ENCODE measurements around the gene DIS3L2. TPM values are rescaled to one million over a fixed set of nuclear protein-coding genes. Genes with fewer than 3 reads are reported as not detected.

Gene DIS3L2
- total RNA-seq, 1 experiment from 2014 or later = 39.1 TPM

DNA sequence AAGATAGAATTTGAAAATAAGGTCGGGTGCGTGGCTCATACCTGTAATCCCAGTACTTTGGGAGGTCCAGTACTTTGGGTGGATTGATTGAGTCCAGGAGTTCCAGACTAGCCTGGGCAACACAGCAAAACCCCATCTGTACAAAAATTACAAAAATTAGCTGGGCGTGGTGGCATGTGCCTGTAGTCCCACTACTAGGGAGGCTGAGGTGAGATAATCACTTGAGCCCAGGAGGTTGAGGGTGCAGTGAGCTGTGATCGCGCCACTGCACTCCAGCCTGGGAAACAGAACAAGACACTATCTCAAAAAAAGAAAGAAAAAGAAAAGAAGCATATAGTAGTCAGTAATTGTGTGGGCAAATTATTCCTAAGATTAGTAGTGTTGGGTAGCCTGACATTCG lies 222.8 kb downstream of the DIS3L2 start:
- Histone ChIP-seq H3K4me3 (no peak overlapping the region), H4K20me1 (ENCODE audit: insufficient read depth) (peaks cover 3% of the 10 kb centered on the region; the same call in 1 of the 2 replicates), H3K27me3 (ENCODE audit: insufficient read depth, low read depth) (no peaks in the 10 kb centered on the region), H3K9me2 (ENCODE audit: insufficient read depth) (0 out of 2 replicates have a peak, but pooled peaks cover 3% of the 10 kb centered on the region), H3K27ac (no peak overlapping the region), H3K4me1 (replicated peaks; ENCODE audit: insufficient read depth) (no peaks in the 10 kb centered on the region), H3F3A (ENCODE audit: insufficient read depth, low read depth) (no peaks in the 10 kb centered on the region), H2AFZ (no peak overlapping the region), H3K9me3 (ENCODE audit: insufficient read depth, low read depth) (no peaks in the 10 kb centered on the region), H3K79me2 (ENCODE audit: low read depth) (no peaks in the 10 kb centered on the region), H3K4me2 (no peak overlapping the region), H3K36me3 (ENCODE audit: low read depth) (no peaks in the 10 kb centered on the region)
- CTCF ChIA-PET = no interaction called here
- BruUV-seq (replicated peaks) = no TSS peak
- TF ChIP-seq CTCF (conservative IDR thresholded peaks at IDR 0.05) (no peak), EZH2 (IDR thresholded peaks at IDR 0.05; ENCODE audit: low read depth) (no peak)
- intact Hi-C loops (cut with micrococcal nuclease; ENCODE audit: unreplicated experiment) = no loop called here
- DNase-seq = no peak
- POLR2A ChIA-PET (ENCODE audit: unreplicated experiment) = no interaction called here

DNA sequence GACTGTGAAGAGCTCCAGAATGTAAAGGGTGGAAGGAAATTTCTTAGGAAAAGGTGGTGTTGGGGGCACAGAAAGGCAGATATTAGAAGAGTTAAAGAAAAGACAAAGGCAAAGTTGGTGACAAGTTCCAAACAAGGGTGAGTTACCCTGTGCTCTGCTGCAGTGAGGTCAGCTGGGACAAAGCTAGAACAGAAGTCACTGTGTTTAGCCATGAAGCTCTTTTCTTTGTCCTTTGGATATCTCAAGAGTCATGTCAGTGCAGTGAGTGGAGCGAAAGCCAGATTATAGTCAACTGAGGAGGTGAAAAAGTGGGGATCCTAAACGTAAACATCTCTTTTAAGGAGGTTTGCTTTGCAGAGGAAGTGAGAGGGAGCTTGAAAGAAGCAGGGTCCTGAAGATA lies 229.3 kb downstream of the DIS3L2 start:
- H2AFZ ChIP-seq = no peak overlapping the region
- TF ChIP-seq CTCF (conservative IDR thresholded peaks at IDR 0.05) = no peak
- no peak for TF ChIP-seq EZH2 (IDR thresholded peaks at IDR 0.05; ENCODE audit: low read depth)
- no peaks in the 10 kb centered on the region for H3F3A ChIP-seq (ENCODE audit: insufficient read depth, low read depth)
- H3K79me2 ChIP-seq (ENCODE audit: low read depth) = no peaks in the 10 kb centered on the region
- ChIA-PET POLR2A (ENCODE audit: unreplicated experiment) (interaction anchor here (0.6 kb wide), 1 partner anchor 24 kb away, joined by 5 read pairs; no protein-coding TSS in a partner anchor), CTCF (no interaction called here)
- intact Hi-C loops (cut with micrococcal nuclease; ENCODE audit: unreplicated experiment) = no loop called here
- no peaks in the 10 kb centered on the region for H3K36me3 ChIP-seq (ENCODE audit: low read depth)
- DNase-seq = no peak
- H3K4me2 ChIP-seq = no peak overlapping the region
- H3K4me1 ChIP-seq (replicated peaks; ENCODE audit: insufficient read depth) = no peaks in the 10 kb centered on the region
- BruUV-seq (replicated peaks) = no TSS peak
- H3K9me3 ChIP-seq (ENCODE audit: insufficient read depth, low read depth) = no peaks in the 10 kb centered on the region
- H3K27ac ChIP-seq = no peak overlapping the region
- H4K20me1 ChIP-seq (ENCODE audit: insufficient read depth) = peaks cover 3% of the 10 kb centered on the region; the same call in 1 of the 2 replicates
- H3K9me2 ChIP-seq (ENCODE audit: insufficient read depth) = 0 out of 2 replicates have a peak, but pooled peaks cover 3% of the 10 kb centered on the region
- no peak overlapping the region for H3K4me3 ChIP-seq
- no peaks in the 10 kb centered on the region for H3K27me3 ChIP-seq (ENCODE audit: insufficient read depth, low read depth)

GRCh38 chr2:232195487-232195886 lies 234.0 kb downstream of the DIS3L2 start:
- H4K20me1 ChIP-seq (ENCODE audit: insufficient read depth) = no peaks in the 10 kb centered on the region
- H3K4me1 ChIP-seq (replicated peaks; ENCODE audit: insufficient read depth) = no peaks in the 10 kb centered on the region
- POLR2A ChIA-PET (ENCODE audit: unreplicated experiment) = no interaction called here
- no TSS peak for BruUV-seq (replicated peaks)
- CTCF ChIA-PET = no interaction called here
- H3F3A ChIP-seq (ENCODE audit: insufficient read depth, low read depth) = no peaks in the 10 kb centered on the region
- TF ChIP-seq EZH2 (IDR thresholded peaks at IDR 0.05; ENCODE audit: low read depth) (no peak), CTCF (conservative IDR thresholded peaks at IDR 0.05) (no peak)
- H3K4me3 ChIP-seq = no peak overlapping the region
- no peaks in the 10 kb centered on the region for H3K9me2 ChIP-seq (ENCODE audit: insufficient read depth)
- no peak for DNase-seq
- no peak overlapping the region for H2AFZ ChIP-seq
- intact Hi-C loops (cut with micrococcal nuclease; ENCODE audit: unreplicated experiment) = no loop called here
- no peak overlapping the region for H3K4me2 ChIP-seq
- H3K27ac ChIP-seq = no peak overlapping the region
- H3K27me3 ChIP-seq (ENCODE audit: insufficient read depth, low read depth) = no peaks in the 10 kb centered on the region
- H3K9me3 ChIP-seq (ENCODE audit: insufficient read depth, low read depth) = no peaks in the 10 kb centered on the region
- H3K36me3 ChIP-seq (ENCODE audit: low read depth) = 0 out of 2 replicates have a peak, but pooled peaks cover 5% of the 10 kb centered on the region
- no peaks in the 10 kb centered on the region for H3K79me2 ChIP-seq (ENCODE audit: low read depth)
